ENCODE data around the gene PITPNC1. TPM values are rescaled to one million over a fixed set of nuclear protein-coding genes. Genes with fewer than 3 reads are reported as not detected.

The PITPNC1 gene
- total RNA-seq, 2 experiments from 2014 or later = 40.8 to 42.3 TPM

DNA sequence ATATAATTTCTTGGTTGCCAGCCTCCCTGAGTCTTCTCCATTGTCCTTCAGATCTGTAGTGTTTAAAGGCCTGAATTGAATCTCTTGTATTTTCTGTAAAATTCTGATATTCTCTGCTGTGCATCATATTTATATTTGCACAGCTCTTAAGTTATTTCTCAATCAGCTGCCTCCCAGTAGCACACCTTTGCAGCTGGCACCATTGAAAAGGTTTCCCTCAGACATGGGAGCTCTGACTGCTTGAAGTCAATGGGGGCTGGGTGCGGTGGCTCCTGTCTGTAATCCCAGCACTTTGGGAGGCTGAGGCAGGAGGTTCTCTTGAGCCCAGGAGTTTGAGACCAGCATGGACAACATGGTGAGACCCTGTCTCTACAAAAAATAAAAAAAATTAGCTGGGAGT lies 40.4 kb downstream of the PITPNC1 start:
- CTCF ChIA-PET = no interaction called here
- POLR2A ChIA-PET = no interaction called here

DNA sequence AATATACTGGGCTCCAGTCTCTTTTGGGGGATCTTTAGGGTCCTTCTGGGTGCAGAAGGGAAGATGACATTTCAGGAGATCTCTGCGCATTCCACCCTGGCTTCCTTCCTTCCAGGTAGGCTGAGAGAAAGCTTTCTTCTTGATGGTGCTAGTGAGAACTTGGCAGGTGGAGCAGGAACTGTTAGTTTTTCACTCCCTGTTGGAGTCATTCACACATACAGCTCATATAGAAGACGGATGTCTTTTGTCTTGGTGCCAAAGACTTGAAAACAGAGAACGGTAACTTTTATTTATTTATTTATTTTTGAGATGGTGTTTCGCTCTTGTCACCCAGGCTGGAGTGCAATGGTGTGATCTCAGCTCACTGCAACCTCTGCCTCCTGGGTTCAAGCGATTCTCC lies 43.9 kb downstream of the PITPNC1 start:
- CTCF ChIA-PET = interaction anchor here (1.3 kb wide), 1 partner anchor 55 kb away, joined by 9 read pairs; no protein-coding TSS in a partner anchor
- POLR2A ChIA-PET = interaction anchor here (0.5 kb wide), 1 partner anchor 20 kb away, joined by 3 read pairs; no protein-coding TSS in a partner anchor

DNA sequence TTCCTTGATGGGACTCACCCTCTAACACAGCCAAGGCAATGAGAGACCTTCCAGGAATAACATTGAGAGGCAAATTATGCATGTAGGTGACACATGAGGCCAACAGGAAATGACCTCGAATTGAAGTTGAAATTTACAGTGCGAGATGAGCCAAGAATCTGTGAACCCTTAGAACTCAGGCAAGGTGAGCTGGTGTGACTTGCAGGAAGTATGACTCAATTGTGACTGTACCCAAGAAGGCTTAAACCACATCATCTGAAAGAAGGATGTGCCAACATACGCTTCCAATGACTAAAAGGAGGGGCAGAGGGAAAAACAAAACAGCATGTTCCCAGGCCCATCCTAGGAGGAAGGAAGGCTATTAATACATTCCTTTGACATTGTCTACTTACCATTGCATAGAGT lies 44.8 kb downstream of the PITPNC1 start:
- CTCF ChIA-PET = interaction anchor here (1.2 to 1.5 kb wide), 2 partner anchors 19 to 28 kb away, joined by 3 to 4 read pairs; no protein-coding TSS in a partner anchor
- POLR2A ChIA-PET = interaction anchor here (1.3 to 1.7 kb wide), 3 partner anchors 9 to 31 kb away, joined by 6 to 9 read pairs (median 6); no protein-coding TSS in a partner anchor

DNA sequence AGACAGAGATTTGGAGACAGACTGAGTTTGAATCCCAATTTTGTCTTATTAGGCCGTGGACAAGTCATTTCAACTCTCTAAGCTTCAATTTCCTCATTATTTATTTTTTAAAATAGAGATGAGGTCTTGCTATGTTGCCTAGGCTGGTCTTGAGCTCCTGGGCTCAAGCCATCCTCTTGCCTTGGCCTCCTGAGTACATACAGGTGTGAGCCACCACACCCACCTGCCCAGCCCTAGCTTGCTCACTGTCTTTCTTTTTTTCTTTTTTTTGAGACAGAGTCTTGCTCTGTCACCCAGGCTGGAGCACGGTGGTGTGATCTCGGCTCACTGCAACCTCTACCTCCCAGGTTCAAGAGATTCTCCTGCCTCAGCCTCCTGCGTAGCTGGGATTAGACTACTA lies 45.2 kb downstream of the PITPNC1 start:
- ChIA-PET CTCF (interaction anchor here (0.8 to 1.5 kb wide), 3 partner anchors 18 to 53 kb away, joined by 3 to 4 read pairs (median 4); no protein-coding TSS in a partner anchor), POLR2A (interaction anchor here (1.3 to 1.7 kb wide), 3 partner anchors 9 to 31 kb away, joined by 6 to 9 read pairs (median 6); no protein-coding TSS in a partner anchor)

DNA sequence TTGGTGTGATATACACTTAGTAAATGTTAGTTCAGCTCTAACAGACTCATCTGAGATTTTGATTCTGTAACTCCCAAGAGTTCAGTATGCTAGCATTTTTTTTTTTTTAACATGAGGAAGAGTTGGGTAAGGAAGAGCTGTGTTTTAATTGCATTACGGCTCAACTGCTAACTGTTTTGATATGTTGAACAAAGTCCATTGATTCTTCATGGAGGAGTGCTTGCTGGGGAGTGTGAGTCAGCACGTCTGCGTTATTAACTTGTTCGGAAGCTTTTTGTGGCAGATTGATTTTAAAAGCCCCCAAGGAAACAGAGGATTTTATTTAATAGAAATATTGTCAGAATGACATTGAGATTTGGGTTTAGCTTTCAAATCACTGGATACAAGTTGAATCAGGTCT lies 45.8 kb downstream of the PITPNC1 start:
- CTCF ChIA-PET = interaction anchor here (0.8 to 1.5 kb wide), 2 partner anchors 29 to 52 kb away, joined by 4 read pairs; no protein-coding TSS in a partner anchor
- POLR2A ChIA-PET = interaction anchor here (1.3 to 1.7 kb wide), 3 partner anchors 8 to 30 kb away, joined by 6 to 9 read pairs (median 6); no protein-coding TSS in a partner anchor

DNA sequence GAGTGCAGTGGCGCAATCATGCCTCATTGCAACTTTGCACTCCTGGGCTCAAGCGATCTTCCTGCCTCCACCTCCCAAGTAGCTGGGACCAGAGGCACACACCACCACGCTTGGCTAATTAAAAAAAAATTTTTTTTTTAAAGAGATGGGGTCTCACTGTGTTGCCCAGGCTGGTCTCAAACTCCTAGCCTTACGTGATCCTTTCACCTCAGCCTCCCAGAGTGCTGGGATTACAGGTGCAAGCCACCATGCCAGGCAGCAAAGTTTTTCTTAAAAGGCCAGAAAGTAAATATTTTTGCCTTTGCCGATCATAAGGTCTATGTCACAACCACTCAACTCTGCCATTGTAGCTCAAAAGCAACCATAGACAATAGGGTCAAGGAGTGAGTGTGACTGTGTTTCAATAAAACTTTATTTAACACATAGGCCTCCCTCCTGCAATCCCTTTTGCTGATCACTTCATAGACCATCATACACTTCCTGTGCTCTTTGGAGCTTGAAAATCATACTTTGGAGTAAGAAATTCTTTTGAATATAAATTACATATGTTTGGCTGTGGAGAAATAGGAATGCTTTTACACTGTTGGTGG lies 48.6 kb downstream of the PITPNC1 start:
- ChIA-PET CTCF (interaction anchor here (0.6 to 0.8 kb wide), 2 partner anchors 50 to 178 kb away, joined by 3 to 4 read pairs; no protein-coding TSS in a partner anchor), POLR2A (no interaction called here)

DNA sequence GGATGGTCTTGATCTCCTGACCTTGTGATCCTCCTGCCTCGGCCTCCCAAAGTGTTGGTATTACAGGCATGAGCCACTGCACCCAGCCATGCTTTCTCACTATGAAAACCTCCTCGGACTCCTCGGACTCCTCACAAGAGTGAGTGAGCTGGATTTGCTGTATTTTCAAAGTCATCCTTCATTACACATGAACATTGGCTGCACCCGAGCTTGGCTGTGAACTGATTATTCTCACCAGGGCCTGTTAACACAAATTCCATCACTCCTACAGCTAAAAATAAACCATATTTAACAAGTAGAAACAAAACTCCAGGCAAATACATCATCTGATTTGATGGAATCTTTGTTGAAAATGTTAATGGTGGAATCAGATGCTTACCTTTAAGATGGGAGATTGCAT lies 50.3 kb downstream of the PITPNC1 start:
- CTCF ChIA-PET = interaction anchor here (0.7 kb wide), 1 partner anchor 48 kb away, joined by 3 read pairs; no protein-coding TSS in a partner anchor

DNA sequence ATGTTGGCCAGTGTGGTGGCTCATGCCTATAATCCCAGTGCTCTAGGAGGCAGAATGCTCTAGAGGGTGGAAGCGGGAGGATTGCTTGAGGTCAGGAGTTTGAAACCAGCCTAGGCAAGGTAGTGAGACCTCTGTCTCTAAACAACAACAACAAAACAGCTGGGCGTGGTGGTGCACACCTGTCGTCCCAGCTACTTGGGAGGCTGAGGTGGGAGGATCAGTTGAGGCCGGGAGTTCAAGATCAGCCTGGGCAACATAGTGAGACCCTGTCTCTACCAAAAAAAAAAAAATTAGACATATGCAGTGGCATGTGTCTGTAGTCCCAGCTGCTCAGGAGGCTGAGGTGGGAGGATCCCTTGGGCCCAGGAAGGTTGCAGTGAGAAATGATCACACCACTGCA lies 53.4 kb downstream of the PITPNC1 start:
- ChIA-PET POLR2A (interaction anchor here (1.4 to 2.6 kb wide), 2 partner anchors 8 to 11 kb away, joined by 6 to 14 read pairs; no protein-coding TSS in a partner anchor), CTCF (interaction anchor here (2.1 to 2.5 kb wide), 2 partner anchors 10 to 46 kb away, joined by 7 to 8 read pairs; no protein-coding TSS in a partner anchor)

More for the DNA sequence above, 50.3 kb downstream of the PITPNC1 start:
- POLR2A ChIA-PET = no interaction called here

DNA sequence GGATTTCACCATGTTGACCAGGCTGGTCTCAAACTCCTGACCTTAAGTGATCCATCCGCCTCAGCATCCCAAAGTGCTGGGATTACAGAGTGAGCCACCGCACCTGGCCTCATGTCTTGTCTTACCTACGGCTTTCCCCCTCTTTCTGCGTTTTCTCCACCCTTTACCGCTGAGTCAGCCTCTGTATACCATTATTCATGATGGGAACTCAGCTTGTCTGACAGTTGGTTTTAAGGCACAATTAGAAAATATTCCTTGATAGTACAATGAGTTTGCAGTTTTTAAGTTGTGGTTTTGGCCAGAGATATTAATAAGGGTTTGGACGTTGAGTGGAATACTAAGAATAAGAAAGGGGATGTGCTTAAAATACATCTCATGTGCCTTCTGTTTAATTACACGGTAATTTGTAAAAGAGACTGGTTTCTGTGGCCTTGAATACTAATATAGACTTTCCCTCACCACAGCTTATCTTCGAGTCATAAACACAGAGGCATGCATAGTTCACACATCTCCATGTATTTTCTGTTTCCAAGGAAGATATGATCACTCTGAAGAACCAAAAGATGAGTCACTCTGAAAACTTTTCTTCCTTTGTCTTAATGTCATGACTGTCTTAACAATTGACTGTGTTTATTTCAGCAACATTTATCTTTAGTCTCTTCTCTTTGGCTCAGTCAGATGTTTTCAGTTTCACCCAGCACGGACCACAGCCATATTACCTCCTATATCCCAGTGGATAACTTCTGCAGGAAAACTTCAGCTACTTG lies 54.4 kb downstream of the PITPNC1 start:
- ChIA-PET CTCF (interaction anchor here (0.5 to 2.6 kb wide), 5 partner anchors 9 to 69 kb away, joined by 3 to 10 read pairs (median 7); no protein-coding TSS in a partner anchor), POLR2A (interaction anchor here (0.9 to 2.6 kb wide), 4 partner anchors 9 to 41 kb away, joined by 3 to 14 read pairs (median 6); no protein-coding TSS in a partner anchor)

DNA sequence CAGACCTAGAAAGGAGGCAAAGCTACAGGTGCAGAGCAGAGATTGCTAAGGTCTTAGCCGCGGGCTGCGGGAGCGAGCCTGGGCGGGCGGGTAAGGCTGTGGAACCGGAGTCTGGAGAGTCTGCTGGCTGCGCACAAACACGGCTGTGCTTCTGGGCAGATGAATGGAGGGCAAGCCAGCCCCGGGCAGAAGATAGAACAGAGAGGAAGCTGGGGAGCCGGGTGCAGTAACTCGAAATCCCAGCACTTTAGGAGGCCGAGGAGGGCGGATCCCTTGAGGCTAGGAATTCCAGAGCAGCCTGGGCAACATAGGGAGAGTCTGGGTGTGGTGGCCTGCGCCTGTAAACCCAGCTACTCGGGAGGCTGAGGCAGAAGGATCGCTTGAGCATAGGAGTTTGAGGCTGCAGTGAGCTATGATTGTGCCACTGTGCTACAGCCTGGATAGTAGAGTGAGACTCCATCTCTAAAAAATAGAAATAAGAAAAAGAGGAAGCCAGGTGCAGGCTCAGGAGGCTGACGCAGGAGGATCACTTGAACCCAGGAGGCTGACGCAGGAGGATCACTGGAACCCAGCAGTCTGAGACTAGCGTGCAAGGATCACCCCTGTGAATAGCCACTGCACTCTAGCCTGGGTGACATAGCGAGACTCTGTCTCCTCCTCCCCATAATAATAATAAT lies 56.3 kb downstream of the PITPNC1 start:
- ChIA-PET POLR2A (interaction anchor here (1.4 to 2.6 kb wide), 3 partner anchors 8 to 43 kb away, joined by 3 to 14 read pairs (median 7); no protein-coding TSS in a partner anchor), CTCF (interaction anchor here (0.5 to 2.6 kb wide), 3 partner anchors 13 to 43 kb away, joined by 4 to 10 read pairs (median 8); no protein-coding TSS in a partner anchor)

DNA sequence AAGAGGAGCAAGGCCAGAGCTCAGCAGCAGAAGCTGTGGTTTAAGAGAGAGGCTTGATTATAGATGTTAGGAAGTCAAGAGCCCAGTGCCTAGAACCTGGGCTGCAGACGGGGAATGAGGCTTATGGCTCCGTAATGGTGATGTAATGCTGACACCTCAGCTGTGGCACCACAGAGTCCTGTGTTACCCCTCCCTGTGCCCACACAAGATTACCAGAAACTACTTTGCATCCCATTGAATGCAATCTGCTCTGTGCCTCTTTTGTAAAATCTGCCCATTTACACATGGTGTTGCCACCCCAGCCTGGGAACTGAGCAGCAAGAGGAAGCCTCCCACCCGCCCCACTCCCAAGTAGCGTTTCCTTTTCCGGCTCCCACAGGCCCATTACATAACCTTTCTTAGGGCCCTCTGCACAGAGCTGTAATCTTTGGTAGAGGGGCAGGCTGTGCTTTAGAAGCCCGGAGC lies 57.0 kb downstream of the PITPNC1 start:
- CTCF ChIA-PET = interaction anchor here (0.5 to 3.3 kb wide), 7 partner anchors 14 to 56 kb away, joined by 3 to 15 read pairs (median 4); partner anchors contain the start of gene PITPNC1
- POLR2A ChIA-PET = interaction anchor here (1.3 to 2.5 kb wide), 3 partner anchors 36 to 43 kb away, joined by 3 to 7 read pairs (median 7); no protein-coding TSS in a partner anchor

DNA sequence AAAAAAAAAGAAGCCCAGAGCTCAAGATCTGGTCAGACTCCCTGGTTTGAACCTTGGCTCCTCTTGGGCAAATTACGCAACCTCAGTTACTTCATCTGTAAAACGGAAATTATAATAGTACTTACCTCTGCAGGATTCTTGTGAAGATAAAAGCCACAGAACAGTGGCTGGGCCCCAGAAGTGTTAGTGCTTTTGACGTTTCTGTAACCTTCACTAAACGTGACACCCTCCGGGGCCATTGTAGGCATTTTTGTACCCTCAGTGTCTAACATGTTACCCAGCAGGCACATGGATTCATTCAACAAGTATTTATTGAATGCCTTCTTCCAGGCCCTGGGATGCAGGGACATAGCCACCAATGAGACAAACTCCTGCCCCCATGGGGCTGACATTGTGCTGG lies 58.0 kb downstream of the PITPNC1 start:
- ChIA-PET POLR2A (interaction anchor here (0.6 to 2.5 kb wide), 3 partner anchors 34 to 44 kb away, joined by 5 to 7 read pairs (median 7); no protein-coding TSS in a partner anchor), CTCF (interaction anchor here (0.7 to 3.3 kb wide), 8 partner anchors 35 to 60 kb away, joined by 3 to 15 read pairs (median 4); partner anchors contain the start of gene PITPNC1)

DNA sequence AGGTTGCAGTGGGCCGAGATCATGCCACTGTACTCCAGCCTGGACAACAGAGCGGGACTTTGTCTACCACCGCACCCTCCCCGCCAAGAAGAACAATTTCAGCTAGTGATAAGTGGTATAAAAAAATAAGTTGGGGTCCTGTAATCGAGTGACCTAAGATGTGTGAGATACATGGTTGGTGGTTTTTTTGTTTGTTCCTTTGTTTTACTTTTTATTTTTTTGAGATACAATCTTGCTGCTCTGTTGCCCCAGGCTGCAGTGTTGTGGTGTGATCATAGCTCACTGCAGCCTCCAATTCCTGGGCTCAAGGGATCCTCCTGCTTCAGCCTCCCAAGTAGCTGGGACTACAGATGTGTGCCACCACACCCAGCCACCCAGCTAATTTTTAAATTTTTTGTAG lies 58.7 kb downstream of the PITPNC1 start:
- CTCF ChIA-PET = interaction anchor here (0.8 to 3.3 kb wide), 3 partner anchors 34 to 57 kb away, joined by 3 to 15 read pairs (median 8); partner anchors contain the start of gene PITPNC1
- POLR2A ChIA-PET = interaction anchor here (1.6 kb wide), 1 partner anchor 57 kb away, joined by 4 read pairs; no protein-coding TSS in a partner anchor

DNA sequence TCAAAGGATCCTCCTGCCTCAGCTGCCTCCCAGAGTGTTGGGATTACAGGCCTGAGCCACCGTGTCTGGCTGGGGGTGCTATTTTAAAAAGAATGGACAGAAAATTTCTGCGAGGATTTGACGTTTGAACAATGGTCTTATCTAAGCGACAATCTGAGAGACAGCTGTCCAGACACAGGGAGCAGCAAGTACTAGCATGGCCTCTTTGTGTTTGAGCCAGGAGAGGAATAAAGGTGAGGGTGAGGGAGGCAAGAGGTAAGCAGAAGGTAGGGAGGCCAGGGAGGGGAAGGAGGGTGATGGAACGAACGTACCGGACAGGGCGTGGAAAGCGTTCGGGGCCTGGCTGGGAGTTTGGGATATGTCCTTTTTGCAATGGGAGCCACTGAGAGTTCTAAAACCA lies 59.2 kb downstream of the PITPNC1 start:
- CTCF ChIA-PET = interaction anchor here (1.7 to 3.3 kb wide), 2 partner anchors 39 to 58 kb away, joined by 8 to 15 read pairs; partner anchors contain the start of gene PITPNC1
- POLR2A ChIA-PET = interaction anchor here (1.6 kb wide), 1 partner anchor 58 kb away, joined by 4 read pairs; no protein-coding TSS in a partner anchor

DNA sequence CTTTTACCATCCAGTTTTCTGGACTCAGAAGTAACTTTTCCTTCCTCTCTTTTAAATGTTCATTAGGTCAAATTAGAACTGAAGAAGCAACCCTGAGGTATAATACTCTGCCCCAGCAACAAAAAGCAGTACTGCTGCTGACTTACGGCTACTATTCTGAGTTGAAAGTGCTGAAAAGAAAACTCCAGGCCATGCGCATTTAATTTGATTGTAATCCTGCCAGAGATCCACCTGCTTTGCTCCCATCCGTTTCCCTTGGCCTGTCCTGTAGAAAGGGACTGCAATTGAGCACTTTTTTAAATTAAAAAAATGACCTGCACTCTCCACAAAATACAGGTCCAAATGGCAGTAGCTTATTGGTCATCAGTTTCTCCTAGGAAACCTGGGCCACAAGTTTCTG lies 61.6 kb downstream of the PITPNC1 start:
- ChIA-PET CTCF (interaction anchor here (1.2 to 2.0 kb wide), 2 partner anchors 37 to 50 kb away, joined by 3 to 6 read pairs; no protein-coding TSS in a partner anchor), POLR2A (no interaction called here)

DNA sequence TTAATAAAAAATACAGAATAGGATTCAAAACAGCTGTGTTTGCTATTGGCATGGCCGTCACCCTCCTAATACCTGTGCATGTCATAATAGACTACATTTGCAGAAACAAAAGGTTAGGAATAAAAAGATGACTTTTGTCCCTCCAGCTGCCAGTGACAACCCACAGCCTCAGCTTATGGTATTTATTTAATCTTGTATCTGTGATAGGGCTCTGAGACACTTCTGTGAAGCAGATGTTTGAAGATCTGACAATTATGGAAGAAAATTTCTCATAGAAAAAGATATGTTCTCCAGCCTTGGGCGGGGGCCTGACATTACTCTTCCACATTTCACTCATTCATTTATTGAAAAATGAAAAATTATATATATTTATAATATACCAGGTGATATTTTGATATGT lies 62.2 kb downstream of the PITPNC1 start:
- ChIA-PET POLR2A (no interaction called here), CTCF (interaction anchor here (2.0 kb wide), 1 partner anchor 36 kb away, joined by 6 read pairs; no protein-coding TSS in a partner anchor)

DNA sequence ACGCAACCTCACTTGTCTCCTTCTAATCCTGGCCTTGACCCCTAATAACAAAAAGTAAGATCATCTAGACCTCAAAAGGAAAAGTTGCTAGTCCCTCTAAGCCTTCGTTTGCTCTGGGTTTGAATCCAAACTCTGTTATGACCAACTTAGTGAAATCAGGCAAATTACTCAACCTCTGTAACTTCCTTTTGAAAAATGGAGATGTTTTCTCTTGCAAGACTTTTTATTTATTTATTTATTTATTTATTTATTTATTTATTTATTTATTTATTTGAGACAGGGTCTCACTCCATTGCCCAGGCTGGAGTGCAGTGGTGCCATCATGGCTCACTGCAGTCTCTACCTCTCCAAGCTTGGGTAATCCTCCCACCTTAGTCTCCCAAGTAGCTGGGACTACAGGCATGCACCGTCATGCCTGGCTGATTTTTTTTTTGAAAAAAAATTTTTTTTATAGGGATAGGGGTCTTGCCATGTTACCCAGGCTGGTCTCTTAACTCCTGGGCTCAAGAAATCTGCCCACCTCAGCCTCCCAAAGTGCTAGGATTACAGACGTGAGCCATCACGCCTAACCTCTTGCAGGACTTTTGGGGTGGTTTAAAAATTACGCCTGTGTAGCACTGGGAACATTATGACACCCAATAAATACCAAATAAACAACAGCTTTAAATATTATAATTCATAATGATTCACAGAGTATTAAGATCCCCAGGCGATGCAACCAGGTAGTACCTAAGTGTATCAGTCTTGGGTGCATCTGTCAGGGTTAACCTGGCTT lies 63.4 kb downstream of the PITPNC1 start:
- ChIA-PET POLR2A (interaction anchor here (0.6 to 2.1 kb wide), 17 partner anchors 9 to 278 kb away, joined by 3 to 22 read pairs (median 5); partner anchors contain the start of gene PITPNC1), CTCF (interaction anchor here (0.7 to 2.0 kb wide), 13 partner anchors 9 to 162 kb away, joined by 3 to 12 read pairs (median 5); no protein-coding TSS in a partner anchor)

Data from activated CD8-positive, alpha-beta memory T cell treated with anti-CD3 and anti-CD28 coated beads for 36 hours (primary cell).